ENCODE data around the gene PKNOX2.

DNA sequence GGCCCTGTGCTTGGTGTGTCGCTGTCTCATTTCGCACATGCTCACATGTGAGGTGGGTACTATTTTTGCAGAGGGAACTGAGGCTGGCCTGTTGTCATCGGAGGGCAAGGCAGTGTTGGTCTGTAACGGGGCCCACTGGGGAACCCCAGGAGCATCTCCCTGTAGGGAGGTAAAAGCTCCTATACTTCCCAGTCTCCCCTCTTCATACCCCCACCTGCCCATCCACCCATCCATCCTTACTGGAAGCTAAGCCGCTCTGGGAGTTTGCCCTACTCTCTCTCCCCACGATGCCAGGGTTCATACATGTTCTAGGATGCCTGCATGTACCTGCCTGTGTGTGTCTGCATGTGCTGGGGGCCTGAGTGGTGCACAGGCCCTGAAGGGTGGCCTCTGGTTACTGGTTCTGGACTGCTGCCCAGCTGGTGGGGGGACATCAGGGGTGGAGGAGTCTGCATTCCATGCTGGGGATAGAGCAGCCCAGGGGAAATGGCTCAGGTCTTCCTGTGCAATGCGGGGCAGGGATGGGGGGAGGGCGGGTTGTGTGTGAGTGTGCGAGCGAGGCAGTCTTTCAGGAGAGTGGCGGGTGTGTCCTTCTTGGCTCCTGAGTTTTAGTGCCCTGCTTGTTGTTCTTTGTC, 77.7 kb downstream of the PKNOX2 start:
- no peak for TF ChIP-seq POLR2AphosphoS5 (IDR thresholded peaks at IDR 0.05)
- no peak for TF ChIP-seq CTCF (IDR thresholded peaks at IDR 0.05)

Data from sigmoid colon (tissue), 4 donors.